ENCODE results near the gene SNRNP70. TPM values are rescaled to one million over a fixed set of nuclear protein-coding genes. Genes with fewer than 3 reads are reported as not detected.

SNRNP70 gene
- total RNA-seq, 1 donor from 2014 or later, result 403 TPM

GRCh38 chr19:49153167-49153809 is 68.0 kb downstream of the SNRNP70 start:
- TF ChIP-seq CTCF (IDR thresholded peaks at IDR 0.05; ENCODE audit: unreplicated experiment), result no peak
- H3K9me3 Mint-ChIP-seq, result peaks cover 10% of the 10 kb centered on the region
- no peak overlapping the region for H3K4me3 Mint-ChIP-seq
- H3K4me1 Mint-ChIP-seq, result peaks cover 34% of the 10 kb centered on the region
- no peak overlapping the region for H3K27ac Mint-ChIP-seq
- H3K36me3 Mint-ChIP-seq, result no peaks in the 10 kb centered on the region
- no peaks in the 10 kb centered on the region for H3K27me3 Mint-ChIP-seq (ENCODE audit: low read depth)
- no peak for DNase-seq (ENCODE audit: low spot score in 2 of 2, unreplicated experiment in 2 of 2)

GRCh38 chr19:49154279-49154678 is 69.0 kb downstream of the SNRNP70 start:
- H3K27me3 Mint-ChIP-seq (ENCODE audit: low read depth), result no peaks in the 10 kb centered on the region
- no peak overlapping the region for H3K4me3 Mint-ChIP-seq
- H3K9me3 Mint-ChIP-seq, result peaks cover 10% of the 10 kb centered on the region
- no peak for TF ChIP-seq CTCF (IDR thresholded peaks at IDR 0.05; ENCODE audit: unreplicated experiment)
- DNase-seq (ENCODE audit: low spot score in 2 of 2, unreplicated experiment in 2 of 2), result no peak
- H3K36me3 Mint-ChIP-seq, result no peaks in the 10 kb centered on the region
- H3K27ac Mint-ChIP-seq, result no peak overlapping the region
- peaks cover 32% of the 10 kb centered on the region for H3K4me1 Mint-ChIP-seq

- DNase-seq (ENCODE audit: low spot score in 2 of 2, unreplicated experiment in 2 of 2), result no peak
- Mint-ChIP-seq H3K36me3 (no peaks in the 10 kb centered on the region), H3K4me1 (peaks cover 34% of the 10 kb centered on the region), H3K27ac (peak within 1 kb of the TSS; percentile 91), H3K4me3 (peak within 1 kb of the TSS; percentile 50), H3K27me3 (ENCODE audit: low read depth) (no peaks in the 10 kb centered on the region), H3K9me3 (peaks cover 10% of the 10 kb centered on the region)
- TF ChIP-seq CTCF (IDR thresholded peaks at IDR 0.05; ENCODE audit: unreplicated experiment), result no peak
These were observed 70.0 kb downstream of the SNRNP70 start, which contains the start of gene HRC for GRCh38 chr19:49155005-49155819. TSS of gene HRC (minus strand) at chr19:49155396. CDS start at chr19:49155237, 159 bp downstream.

GRCh38 chr19:49155820-49156346 is 70.6 kb downstream of the SNRNP70 start:
- H3K4me3 Mint-ChIP-seq, result peak overlapping the region; percentile 50
- peak overlapping the region; percentile 91 for H3K27ac Mint-ChIP-seq
- no peaks in the 10 kb centered on the region for H3K27me3 Mint-ChIP-seq (ENCODE audit: low read depth)
- DNase-seq (ENCODE audit: low spot score in 2 of 2, unreplicated experiment in 2 of 2), result no peak
- H3K36me3 Mint-ChIP-seq, result peaks cover 5% of the 10 kb centered on the region
- TF ChIP-seq CTCF (IDR thresholded peaks at IDR 0.05; ENCODE audit: unreplicated experiment), result no peak
- H3K4me1 Mint-ChIP-seq, result peaks cover 32% of the 10 kb centered on the region
- H3K9me3 Mint-ChIP-seq, result peaks cover 10% of the 10 kb centered on the region

GRCh38 chr19:49157445-49158224 is 72.4 kb downstream of the SNRNP70 start, which contains the start of gene TRPM4:
TSS of gene TRPM4 (plus strand) at chr19:49157792. CDS start at chr19:49157867, 75 bp downstream.
- Mint-ChIP-seq H3K4me3 (peak within 1 kb of the TSS; percentile 81), H3K4me1 (peaks cover 26% of the 10 kb centered on the region), H3K27ac (peak within 1 kb of the TSS; percentile 85), H3K27me3 (ENCODE audit: low read depth) (no peaks in the 10 kb centered on the region), H3K9me3 (peaks cover 10% of the 10 kb centered on the region), H3K36me3 (peaks cover 7% of the 10 kb centered on the region)
- peak; percentile 85 to 90 for DNase-seq (ENCODE audit: low spot score in 2 of 2, unreplicated experiment in 2 of 2)
- no peak for TF ChIP-seq CTCF (IDR thresholded peaks at IDR 0.05; ENCODE audit: unreplicated experiment)

Data from mesothelial cell of epicardium (in vitro differentiated cells).